Neural progenitor cell (in vitro differentiated cells): ENCODE results near the gene CHCHD6. TPM values are rescaled to one million over a fixed set of nuclear protein-coding genes. Genes with fewer than 3 reads are reported as not detected.

Experiments
- DNase-seq: peaks from one replicate; pipeline ENCODE4 v3.0.0-alpha.2; 2016; ENCODE audit warnings: low spot score
- H2AFZ ChIP-seq: fragments of 200-600 bp; sonication (generic); replicated peaks from 2 replicates; pipeline ENCODE4 v1.6.1; 2016; ENCODE audit warnings: antibody characterized with exemption
- H3F3A ChIP-seq: fragments of 200-600 bp; sonication (generic); 2 replicates; pipeline ENCODE4 v1.6.1; 2016; ENCODE audit warnings: antibody characterized with exemption, low read depth
- H3K27ac ChIP-seq: fragments of 200-600 bp; sonication (generic); 2 replicates; pipeline ENCODE4 v1.5.1; 2016; ENCODE audit warnings: mild to moderate bottlenecking
- H3K27me3 ChIP-seq: fragments of 200-600 bp; sonication (generic); 2 replicates; pipeline ENCODE4 v1.6.1; 2016; ENCODE audit warnings: mild to moderate bottlenecking, moderate library complexity
- H3K36me3 ChIP-seq: fragments of 200-600 bp; sonication (generic); 2 replicates; pipeline ENCODE4 v1.5.1; 2016
- H3K4me1 ChIP-seq: fragments of 200-600 bp; sonication (generic); 2 replicates; pipeline ENCODE4 v1.6.1; 2016; ENCODE audit warnings: mixed run types
- H3K4me2 ChIP-seq: fragments of 200-600 bp; sonication (generic); 2 replicates; pipeline ENCODE4 v1.6.1; 2016
- H3K4me3 ChIP-seq: fragments of 200-600 bp; sonication (generic); 2 replicates; pipeline ENCODE4 v1.5.1; 2016
- H3K79me2 ChIP-seq: fragments of 200-600 bp; sonication (generic); 2 replicates; pipeline ENCODE4 v1.6.1; 2016; ENCODE audit warnings: low read depth
- H3K9ac ChIP-seq: fragments of 200-600 bp; sonication (generic); 2 replicates; pipeline ENCODE4 v1.6.1; 2016
- H3K9me3 ChIP-seq: fragments of 200-600 bp; sonication (generic); 2 replicates; pipeline ENCODE4 v1.5.1; 2016; ENCODE audit warnings: low read depth
- H4K20me1 ChIP-seq: fragments of 200-600 bp; sonication (generic); 2 replicates; pipeline ENCODE4 v1.6.1; 2016; ENCODE audit warnings: low read depth
- H3K27ac Mint-ChIP-seq: 3 replicates; pipeline ENCODE4 v1.8.0; 2021; ENCODE audit warnings: mixed read lengths
- H3K27me3 Mint-ChIP-seq: 2 replicates; pipeline ENCODE4 v1.8.0; 2022; ENCODE audit warnings: low read depth, mild to moderate bottlenecking, inconsistent platforms, moderate library complexity, mixed read lengths; ENCODE audit not compliant: insufficient read depth
- H3K36me3 Mint-ChIP-seq: 3 replicates; pipeline ENCODE4 v1.8.0; 2021; ENCODE audit warnings: mixed read lengths
- H3K4me1 Mint-ChIP-seq: 3 replicates; pipeline ENCODE4 v1.8.0; 2021; ENCODE audit warnings: mixed read lengths
- H3K4me3 Mint-ChIP-seq: 3 replicates; pipeline ENCODE4 v1.8.0; 2021; ENCODE audit warnings: mild to moderate bottlenecking, moderate library complexity, mixed read lengths
- H3K9me3 Mint-ChIP-seq: 3 replicates; pipeline ENCODE4 v1.8.0; 2020; ENCODE audit warnings: mixed read lengths
- EZH2 ChIP-seq: fragments of 200-600 bp; sonication (generic); IDR thresholded peaks from 2 replicates; pipeline ENCODE4 v1.6.1; 2017; ENCODE audit warnings: antibody characterized with exemption, mild to moderate bottlenecking, moderate library complexity
- EZH2phosphoT487 ChIP-seq: fragments of 200-600 bp; sonication (generic); IDR thresholded peaks from 2 replicates; pipeline ENCODE4 v1.6.1; 2017; ENCODE audit warnings: antibody characterized with exemption
- total RNA-seq: library from RNA; depleted of rRNA; stranded (reverse); fragments of >200 nt; gene quantifications from 2 replicates; pipeline ENCODE4 v1.2.3, GENCODE V29; 2015; ENCODE audit warnings: low replicate concordance
- TF ChIP-seq, protein P1 (sequence below): fragments of 200-600 bp; sonication (generic); IDR thresholded peaks from 2 replicates; pipeline ENCODE4 v1.5.1; 2017; ENCODE audit warnings: antibody characterized with exemption, mild to moderate bottlenecking

Gene CHCHD6
- total RNA-seq, 1 donor from 2014 or later: 35.7 TPM

- Mint-ChIP-seq H3K9me3 (no peaks in the 10 kb centered on the region), H3K27ac (no peak overlapping the region), H3K4me1 (peaks cover 9% of the 10 kb centered on the region), H3K27me3 (no peaks in the 10 kb centered on the region), H3K36me3 (no peaks in the 10 kb centered on the region), H3K4me3 (no peak overlapping the region)
- TF ChIP-seq, protein P1, sequence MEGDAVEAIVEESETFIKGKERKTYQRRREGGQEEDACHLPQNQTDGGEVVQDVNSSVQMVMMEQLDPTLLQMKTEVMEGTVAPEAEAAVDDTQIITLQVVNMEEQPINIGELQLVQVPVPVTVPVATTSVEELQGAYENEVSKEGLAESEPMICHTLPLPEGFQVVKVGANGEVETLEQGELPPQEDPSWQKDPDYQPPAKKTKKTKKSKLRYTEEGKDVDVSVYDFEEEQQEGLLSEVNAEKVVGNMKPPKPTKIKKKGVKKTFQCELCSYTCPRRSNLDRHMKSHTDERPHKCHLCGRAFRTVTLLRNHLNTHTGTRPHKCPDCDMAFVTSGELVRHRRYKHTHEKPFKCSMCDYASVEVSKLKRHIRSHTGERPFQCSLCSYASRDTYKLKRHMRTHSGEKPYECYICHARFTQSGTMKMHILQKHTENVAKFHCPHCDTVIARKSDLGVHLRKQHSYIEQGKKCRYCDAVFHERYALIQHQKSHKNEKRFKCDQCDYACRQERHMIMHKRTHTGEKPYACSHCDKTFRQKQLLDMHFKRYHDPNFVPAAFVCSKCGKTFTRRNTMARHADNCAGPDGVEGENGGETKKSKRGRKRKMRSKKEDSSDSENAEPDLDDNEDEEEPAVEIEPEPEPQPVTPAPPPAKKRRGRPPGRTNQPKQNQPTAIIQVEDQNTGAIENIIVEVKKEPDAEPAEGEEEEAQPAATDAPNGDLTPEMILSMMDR: no peak
- TF ChIP-seq EZH2phosphoT487 (no peak), EZH2 (no peak)
- no peaks in the 10 kb centered on the region for H3K4me1 ChIP-seq
- no peak overlapping the region for H3K9ac ChIP-seq
- no peaks in the 10 kb centered on the region for H3K9me3 ChIP-seq
- no peak overlapping the region for H3K27ac ChIP-seq
- H3K4me3 ChIP-seq: no peak overlapping the region
- no peaks in the 10 kb centered on the region for H4K20me1 ChIP-seq
- no peak for DNase-seq
- H3K36me3 ChIP-seq: no peaks in the 10 kb centered on the region
- H3K4me2 ChIP-seq: no peak overlapping the region
- no peak overlapping the region for H2AFZ ChIP-seq
- H3F3A ChIP-seq: no peaks in the 10 kb centered on the region
- H3K27me3 ChIP-seq: no peaks in the 10 kb centered on the region
- H3K79me2 ChIP-seq: no peaks in the 10 kb centered on the region
Observed at GRCh38 chr3:126896067-126896441, 192.0 kb downstream of the CHCHD6 start.

DNA sequence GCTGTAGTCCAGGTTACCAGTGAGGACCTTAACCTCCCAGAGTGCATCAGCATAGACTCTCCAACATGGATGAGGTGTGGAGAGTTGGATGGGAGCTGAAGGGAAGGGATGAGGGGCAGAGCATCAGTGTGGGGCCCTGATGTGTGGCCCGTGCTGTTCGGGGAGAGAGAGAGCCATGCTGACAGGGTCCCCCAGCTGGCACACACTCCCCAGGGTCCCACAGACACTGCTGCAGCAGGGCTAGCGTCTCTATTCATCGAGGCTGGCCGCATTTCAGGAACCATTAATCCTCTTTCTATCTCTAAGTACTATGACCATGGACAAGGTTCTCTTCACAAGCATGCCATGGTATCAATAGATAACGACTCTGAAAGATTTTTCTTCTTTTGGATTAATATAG is 192.9 kb downstream of the CHCHD6 start:
- H2AFZ ChIP-seq: no peak overlapping the region
- no peaks in the 10 kb centered on the region for H3K4me1 ChIP-seq
- H3K27me3 ChIP-seq: no peaks in the 10 kb centered on the region
- H4K20me1 ChIP-seq: no peaks in the 10 kb centered on the region
- TF ChIP-seq EZH2phosphoT487 (no peak), EZH2 (no peak)
- TF ChIP-seq, protein P1: no peak
- no peaks in the 10 kb centered on the region for H3K36me3 ChIP-seq
- Mint-ChIP-seq H3K9me3 (no peaks in the 10 kb centered on the region), H3K36me3 (no peaks in the 10 kb centered on the region), H3K4me1 (peaks cover 9% of the 10 kb centered on the region), H3K4me3 (no peak overlapping the region), H3K27me3 (no peaks in the 10 kb centered on the region), H3K27ac (no peak overlapping the region)
- DNase-seq: no peak
- H3K9me3 ChIP-seq: no peaks in the 10 kb centered on the region
- H3K4me3 ChIP-seq: no peak overlapping the region
- H3F3A ChIP-seq: no peaks in the 10 kb centered on the region
- no peaks in the 10 kb centered on the region for H3K79me2 ChIP-seq
- no peak overlapping the region for H3K4me2 ChIP-seq
- H3K9ac ChIP-seq: no peak overlapping the region
- no peak overlapping the region for H3K27ac ChIP-seq

GRCh38 chr3:126897943-126898342 is 193.9 kb downstream of the CHCHD6 start:
- Mint-ChIP-seq H3K27me3 (no peaks in the 10 kb centered on the region), H3K27ac (peak overlapping the region; percentile 70), H3K36me3 (no peaks in the 10 kb centered on the region), H3K4me3 (no peak overlapping the region), H3K9me3 (no peaks in the 10 kb centered on the region), H3K4me1 (peaks cover 9% of the 10 kb centered on the region)
- H3K9ac ChIP-seq: no peak overlapping the region
- no peak for DNase-seq
- TF ChIP-seq EZH2 (no peak), EZH2phosphoT487 (no peak)
- TF ChIP-seq, protein P1: no peak
- no peaks in the 10 kb centered on the region for H3K4me1 ChIP-seq
- H3F3A ChIP-seq: no peaks in the 10 kb centered on the region
- H2AFZ ChIP-seq: no peak overlapping the region
- H3K27me3 ChIP-seq: no peaks in the 10 kb centered on the region
- no peak overlapping the region for H3K27ac ChIP-seq
- no peak overlapping the region for H3K4me3 ChIP-seq
- H3K36me3 ChIP-seq: no peaks in the 10 kb centered on the region
- no peaks in the 10 kb centered on the region for H4K20me1 ChIP-seq
- no peaks in the 10 kb centered on the region for H3K9me3 ChIP-seq
- H3K79me2 ChIP-seq: no peaks in the 10 kb centered on the region
- no peak overlapping the region for H3K4me2 ChIP-seq
